ENCODE measurements around the gene PTPN13. TPM values are rescaled to one million over a fixed set of nuclear protein-coding genes. Genes with fewer than 3 reads are reported as not detected.
A peak's percentile ranks its signal among the peaks of the same experiment; 100 is the strongest.
"Not testable (repeated sequence)": the region's sequence is repeated elsewhere in the genome, so short reads cannot be mapped to it uniquely, and the experiment has no call there.

PTPN13 gene
- total RNA-seq, 2 experiments from 2014 or later = 0.17 TPM; not detected in 1

DNA sequence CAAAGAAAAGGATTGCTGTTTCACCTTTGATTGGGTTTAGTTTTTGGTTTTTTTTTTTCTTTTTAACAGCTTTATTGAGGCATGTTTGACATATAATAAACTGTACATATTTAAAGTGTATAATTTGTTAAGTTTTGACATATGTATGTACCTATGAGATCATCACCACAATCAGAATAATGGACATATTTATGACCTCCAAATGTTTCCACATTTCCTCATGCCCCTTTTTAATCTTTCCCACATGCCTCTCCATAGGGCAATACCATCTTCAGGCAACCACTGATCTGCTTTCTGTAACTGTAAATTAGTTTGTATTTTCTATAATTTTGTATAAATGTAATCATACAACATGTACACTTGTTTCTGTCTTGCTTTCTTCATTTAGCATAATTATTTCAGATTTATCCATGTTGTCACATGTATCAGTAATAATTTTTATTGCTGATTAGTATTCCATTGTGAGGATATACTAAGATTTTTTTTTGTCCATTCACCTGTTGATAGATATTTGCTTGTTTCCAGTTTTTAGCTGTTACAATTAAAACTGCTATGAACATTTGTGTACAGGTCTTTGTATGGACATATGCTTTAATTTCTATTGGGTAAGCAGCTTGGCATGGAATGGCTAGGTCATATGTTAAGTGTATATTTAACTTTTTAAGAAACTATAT, 33.5 kb downstream of the PTPN13 start:
- Mint-ChIP-seq H3K4me1 (ENCODE audit: low read depth) (no peaks in the 10 kb centered on the region), H3K4me3 (no peak overlapping the region), H3K27me3 (ENCODE audit: low read depth) (peaks cover 2% of the 10 kb centered on the region), H3K9me3 (no peaks in the 10 kb centered on the region), H3K27ac (no peak overlapping the region), H3K36me3 (ENCODE audit: low read depth) (no peaks in the 10 kb centered on the region)
- CTCF ChIA-PET = no interaction called here
- no peak for DNase-seq
- intact Hi-C loops (cut with micrococcal nuclease) = no loop called here

DNA sequence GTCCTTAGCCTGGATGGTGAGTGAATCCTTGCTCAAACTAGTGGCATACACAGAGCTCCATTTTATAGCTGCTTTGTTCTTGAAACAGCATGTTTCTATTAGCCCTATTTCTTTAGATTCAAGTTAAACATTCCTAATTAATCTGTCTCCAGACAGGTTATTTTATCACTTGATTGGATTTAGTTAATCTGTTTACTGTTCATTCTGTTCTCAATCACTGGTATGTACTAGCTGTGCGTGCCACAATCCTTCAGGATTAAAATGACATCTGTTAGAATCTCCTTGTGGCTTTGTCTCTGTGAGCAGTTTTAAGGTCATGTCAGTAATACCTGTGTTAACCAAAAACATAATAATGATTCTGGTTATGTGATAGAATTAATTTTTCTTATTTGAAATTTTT, 36.5 kb downstream of the PTPN13 start:
- Mint-ChIP-seq H3K27me3 (ENCODE audit: low read depth) (peaks cover 4% of the 10 kb centered on the region), H3K9me3 (no peaks in the 10 kb centered on the region), H3K4me3 (no peak overlapping the region), H3K36me3 (ENCODE audit: low read depth) (no peaks in the 10 kb centered on the region), H3K4me1 (ENCODE audit: low read depth) (no peaks in the 10 kb centered on the region), H3K27ac (no peak overlapping the region)
- no peak for DNase-seq
- intact Hi-C loops (cut with micrococcal nuclease) = no loop called here
- CTCF ChIA-PET = interaction anchor here (1.5 kb wide), 1 partner anchor 134 kb away, joined by 3 read pairs; no protein-coding TSS in a partner anchor

DNA sequence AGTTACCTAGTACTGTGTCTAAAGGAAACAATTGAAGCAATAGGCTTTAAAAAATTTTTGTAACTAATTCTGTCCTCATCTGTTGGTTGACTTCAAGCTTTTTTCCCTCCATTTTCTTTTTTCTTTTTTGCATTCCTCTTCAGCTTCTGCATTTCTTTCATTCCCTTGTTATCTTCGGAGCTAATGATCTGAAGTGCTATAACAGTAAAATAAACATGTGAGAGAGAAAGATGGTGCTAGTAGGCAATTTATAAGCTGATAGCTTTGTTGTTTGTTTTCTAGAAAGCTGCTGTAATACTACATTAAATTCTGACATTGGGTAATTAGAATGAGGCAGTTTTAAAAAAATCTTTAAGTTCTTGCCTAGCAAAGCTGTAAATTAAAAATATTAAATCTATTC, 37.1 kb downstream of the PTPN13 start:
- Mint-ChIP-seq H3K9me3 (peaks cover 2% of the 10 kb centered on the region), H3K27me3 (ENCODE audit: low read depth) (peaks cover 4% of the 10 kb centered on the region), H3K27ac (no peak overlapping the region), H3K4me3 (no peak overlapping the region), H3K4me1 (ENCODE audit: low read depth) (no peaks in the 10 kb centered on the region), H3K36me3 (ENCODE audit: low read depth) (no peaks in the 10 kb centered on the region)
- CTCF ChIA-PET = interaction anchor here (0.7 to 1.5 kb wide), 2 partner anchors 8 to 134 kb away, joined by 3 read pairs; no protein-coding TSS in a partner anchor
- intact Hi-C loops (cut with micrococcal nuclease) = no loop called here
- DNase-seq = no peak

DNA sequence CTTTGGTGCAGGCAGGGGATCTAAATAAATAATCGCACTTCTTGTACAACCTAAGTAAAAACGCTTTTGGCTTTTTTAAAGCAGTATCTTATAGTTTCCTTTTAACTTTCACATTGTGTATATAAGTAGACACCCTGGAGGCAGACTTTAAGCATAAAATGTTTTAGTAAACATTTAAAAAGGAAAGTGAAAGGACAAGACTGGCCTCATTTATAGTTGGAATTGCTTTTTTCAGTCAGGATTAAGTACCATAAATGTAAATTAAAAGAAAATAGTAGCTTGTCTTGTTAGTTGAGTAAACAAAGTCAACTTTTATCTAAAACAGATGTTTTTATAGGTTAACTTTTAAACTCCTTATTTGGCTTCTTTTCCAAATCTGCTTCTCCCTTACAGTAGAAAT, 39.7 kb downstream of the PTPN13 start:
- intact Hi-C loops (cut with micrococcal nuclease) = no loop called here
- no peak for DNase-seq
- Mint-ChIP-seq H3K4me1 (ENCODE audit: low read depth) (no peaks in the 10 kb centered on the region), H3K36me3 (ENCODE audit: low read depth) (no peaks in the 10 kb centered on the region), H3K4me3 (no peak overlapping the region), H3K27ac (no peak overlapping the region), H3K9me3 (peaks cover 2% of the 10 kb centered on the region), H3K27me3 (ENCODE audit: low read depth) (peaks cover 4% of the 10 kb centered on the region)
- CTCF ChIA-PET = no interaction called here

DNA sequence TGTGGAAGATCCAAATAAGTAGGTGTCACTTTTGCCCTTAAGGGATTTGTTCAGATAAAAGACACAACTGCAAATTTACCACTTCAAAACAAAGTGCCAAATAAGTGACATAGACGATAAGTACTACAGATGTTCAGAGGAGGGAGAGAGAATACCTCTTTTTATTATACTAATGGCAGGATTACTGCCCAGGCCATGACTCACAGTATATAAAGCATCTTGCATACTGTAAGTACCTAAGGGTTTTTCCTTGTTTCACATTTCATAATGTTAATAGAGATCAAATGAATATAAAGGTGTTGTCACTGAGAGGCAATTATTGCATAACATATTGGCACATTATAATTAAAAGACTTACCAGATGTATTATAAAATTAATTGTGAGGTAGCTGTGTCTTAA, 46.4 kb downstream of the PTPN13 start:
- Mint-ChIP-seq H3K27me3 (ENCODE audit: low read depth) (no peaks in the 10 kb centered on the region), H3K4me1 (ENCODE audit: low read depth) (no peaks in the 10 kb centered on the region), H3K36me3 (ENCODE audit: low read depth) (no peaks in the 10 kb centered on the region), H3K27ac (no peak overlapping the region), H3K9me3 (peaks cover 2% of the 10 kb centered on the region), H3K4me3 (no peak overlapping the region)
- intact Hi-C loops (cut with micrococcal nuclease) = no loop called here
- no peak for DNase-seq
- CTCF ChIA-PET = no interaction called here

DNA sequence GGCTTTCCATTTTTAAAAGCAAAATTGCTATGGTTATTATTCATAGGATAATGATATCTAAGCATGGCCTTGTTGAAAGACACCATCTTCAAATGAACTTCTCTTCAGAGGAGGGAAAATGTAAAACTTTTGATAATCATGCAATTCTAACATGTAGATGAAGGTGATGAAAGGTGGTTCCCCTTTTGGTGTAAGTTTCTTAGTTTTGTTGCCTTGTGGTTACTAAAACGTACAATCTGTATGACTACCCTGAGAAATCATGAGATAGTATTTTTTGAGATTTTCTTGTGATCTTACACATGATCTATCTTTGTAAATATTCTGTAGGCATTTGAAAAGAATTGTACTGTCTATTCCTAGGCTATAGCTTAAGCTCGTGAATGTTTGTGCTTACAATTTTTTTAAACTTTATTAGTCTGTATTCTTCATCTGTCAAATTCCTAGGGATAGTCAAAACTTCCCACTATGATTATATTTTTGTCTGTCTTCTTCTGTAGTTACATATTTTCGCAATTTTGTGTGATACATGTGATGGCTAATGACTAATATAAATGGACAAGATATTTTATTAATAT, 47.5 kb downstream of the PTPN13 start:
- H3K27ac Mint-ChIP-seq = no peak overlapping the region
- H3K4me3 Mint-ChIP-seq = no peak overlapping the region
- intact Hi-C loops (cut with micrococcal nuclease) = no loop called here
- no peaks in the 10 kb centered on the region for H3K9me3 Mint-ChIP-seq
- no peak for DNase-seq
- H3K4me1 Mint-ChIP-seq (ENCODE audit: low read depth) = no peaks in the 10 kb centered on the region
- no peaks in the 10 kb centered on the region for H3K36me3 Mint-ChIP-seq (ENCODE audit: low read depth)
- CTCF ChIA-PET = no interaction called here
- no peaks in the 10 kb centered on the region for H3K27me3 Mint-ChIP-seq (ENCODE audit: low read depth)

- no peak overlapping the region for H3K27ac Mint-ChIP-seq
- no peak for DNase-seq
- intact Hi-C loops (cut with micrococcal nuclease) = no loop called here
- no peaks in the 10 kb centered on the region for H3K4me1 Mint-ChIP-seq (ENCODE audit: low read depth)
- H3K27me3 Mint-ChIP-seq (ENCODE audit: low read depth) = no peaks in the 10 kb centered on the region
- peaks cover 2% of the 10 kb centered on the region for H3K9me3 Mint-ChIP-seq
- CTCF ChIA-PET = interaction anchor here (0.7 kb wide), 1 partner anchor 179 kb away, joined by 4 read pairs; no protein-coding TSS in a partner anchor
- no peaks in the 10 kb centered on the region for H3K36me3 Mint-ChIP-seq (ENCODE audit: low read depth)
- no peak overlapping the region for H3K4me3 Mint-ChIP-seq
Observed at GRCh38 chr4:86644892-86645291, 50.8 kb downstream of the PTPN13 start.

GRCh38 chr4:86652332-86652932, 58.3 kb downstream of the PTPN13 start:
- Mint-ChIP-seq H3K27ac (no peak overlapping the region), H3K27me3 (ENCODE audit: low read depth) (no peaks in the 10 kb centered on the region), H3K4me1 (ENCODE audit: low read depth) (no peaks in the 10 kb centered on the region), H3K4me3 (no peak overlapping the region), H3K36me3 (ENCODE audit: low read depth) (peaks cover 2% of the 10 kb centered on the region), H3K9me3 (peaks cover 22% of the 10 kb centered on the region)
- CTCF ChIA-PET = interaction anchor here (0.8 to 1.8 kb wide), 2 partner anchors 11 to 156 kb away, joined by 3 to 4 read pairs; no protein-coding TSS in a partner anchor
- intact Hi-C loops (cut with micrococcal nuclease) = loop anchor here (5.0 kb wide), 1 partner anchor 245 kb away; no protein-coding TSS in a partner anchor
- no peak for DNase-seq

GRCh38 chr4:86653237-86653865, 59.2 kb downstream of the PTPN13 start:
- intact Hi-C loops (cut with micrococcal nuclease) = loop anchor here (5.0 kb wide), 1 partner anchor 244 kb away; no protein-coding TSS in a partner anchor
- CTCF ChIA-PET = interaction anchor here (0.8 to 1.8 kb wide), 4 partner anchors 9 to 241 kb away, joined by 3 to 4 read pairs (median 4); no protein-coding TSS in a partner anchor
- Mint-ChIP-seq H3K9me3 (peaks cover 22% of the 10 kb centered on the region), H3K4me1 (ENCODE audit: low read depth) (no peaks in the 10 kb centered on the region), H3K27ac (no peak overlapping the region), H3K36me3 (ENCODE audit: low read depth) (peaks cover 2% of the 10 kb centered on the region), H3K27me3 (ENCODE audit: low read depth) (no peaks in the 10 kb centered on the region), H3K4me3 (no peak overlapping the region)
- peak; percentile 19 for DNase-seq

GRCh38 chr4:86656781-86657180, 62.7 kb downstream of the PTPN13 start:
- H3K27ac Mint-ChIP-seq; H3K4me3 Mint-ChIP-seq; H3K36me3 Mint-ChIP-seq (ENCODE audit: low read depth); intact Hi-C loops (cut with micrococcal nuclease); H3K4me1 Mint-ChIP-seq (ENCODE audit: low read depth); H3K27me3 Mint-ChIP-seq (ENCODE audit: low read depth); DNase-seq: not testable (repeated sequence)
- peaks cover 20% of the 10 kb centered on the region for H3K9me3 Mint-ChIP-seq
- CTCF ChIA-PET = interaction anchor here (0.7 kb wide), 1 partner anchor 108 kb away, joined by 4 read pairs; no protein-coding TSS in a partner anchor

DNA sequence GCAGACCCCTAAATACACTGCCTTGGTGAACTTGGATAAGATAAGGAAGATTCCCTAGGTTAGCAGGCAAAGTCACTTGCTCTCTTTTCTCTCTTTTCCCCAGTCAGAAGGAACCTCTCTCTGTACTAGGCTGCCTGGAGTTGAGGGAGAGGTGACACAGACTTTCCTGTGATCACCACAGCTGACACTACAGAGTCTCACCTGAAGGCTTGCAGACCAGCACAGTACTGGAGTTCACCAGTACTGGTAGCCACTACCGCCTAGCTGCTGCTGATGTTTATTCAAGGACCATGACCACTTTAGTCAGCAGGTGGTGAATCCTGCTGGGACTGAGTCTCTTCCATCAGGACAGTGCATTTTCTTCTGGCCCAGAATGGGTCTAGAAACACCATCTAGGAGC, 63.3 kb downstream of the PTPN13 start:
- H3K4me1 Mint-ChIP-seq (ENCODE audit: low read depth) = no peaks in the 10 kb centered on the region
- DNase-seq = no peak
- no peaks in the 10 kb centered on the region for H3K27me3 Mint-ChIP-seq (ENCODE audit: low read depth)
- H3K36me3 Mint-ChIP-seq (ENCODE audit: low read depth) = peaks cover 2% of the 10 kb centered on the region
- peaks cover 17% of the 10 kb centered on the region for H3K9me3 Mint-ChIP-seq
- intact Hi-C loops (cut with micrococcal nuclease) = no loop called here
- H3K4me3 Mint-ChIP-seq = no peak overlapping the region
- CTCF ChIA-PET = no interaction called here
- H3K27ac Mint-ChIP-seq = no peak overlapping the region

- CTCF ChIA-PET = no interaction called here
- intact Hi-C loops (cut with micrococcal nuclease) = no loop called here
- Mint-ChIP-seq H3K9me3 (peaks cover 12% of the 10 kb centered on the region), H3K27me3 (ENCODE audit: low read depth) (no peaks in the 10 kb centered on the region), H3K4me1 (ENCODE audit: low read depth) (no peaks in the 10 kb centered on the region), H3K4me3 (no peak overlapping the region), H3K27ac (no peak overlapping the region), H3K36me3 (ENCODE audit: low read depth) (no peaks in the 10 kb centered on the region)
- DNase-seq = no peak
Observed at GRCh38 chr4:86657910-86658309, 63.8 kb downstream of the PTPN13 start.

All from activated naive CD4-positive, alpha-beta T cell treated with anti-CD3 and anti-CD28 coated beads for 36 hours (primary cell).